DMS 273 treated with DMSO at 0.1 percent for 48 hours (cell line): ENCODE measurements around the gene MINDY3.
A peak's percentile ranks its signal among the peaks of the same experiment; 100 is the strongest.
"Not testable (repeated sequence)": the region's sequence is repeated elsewhere in the genome, so short reads cannot be mapped to it uniquely, and the experiment has no call there.

Source experiments
- DNase-seq: peaks from one replicate; lab custom pipeline; 2025; lab: John Stamatoyannopoulos, UW

Gene MINDY3

DNA sequence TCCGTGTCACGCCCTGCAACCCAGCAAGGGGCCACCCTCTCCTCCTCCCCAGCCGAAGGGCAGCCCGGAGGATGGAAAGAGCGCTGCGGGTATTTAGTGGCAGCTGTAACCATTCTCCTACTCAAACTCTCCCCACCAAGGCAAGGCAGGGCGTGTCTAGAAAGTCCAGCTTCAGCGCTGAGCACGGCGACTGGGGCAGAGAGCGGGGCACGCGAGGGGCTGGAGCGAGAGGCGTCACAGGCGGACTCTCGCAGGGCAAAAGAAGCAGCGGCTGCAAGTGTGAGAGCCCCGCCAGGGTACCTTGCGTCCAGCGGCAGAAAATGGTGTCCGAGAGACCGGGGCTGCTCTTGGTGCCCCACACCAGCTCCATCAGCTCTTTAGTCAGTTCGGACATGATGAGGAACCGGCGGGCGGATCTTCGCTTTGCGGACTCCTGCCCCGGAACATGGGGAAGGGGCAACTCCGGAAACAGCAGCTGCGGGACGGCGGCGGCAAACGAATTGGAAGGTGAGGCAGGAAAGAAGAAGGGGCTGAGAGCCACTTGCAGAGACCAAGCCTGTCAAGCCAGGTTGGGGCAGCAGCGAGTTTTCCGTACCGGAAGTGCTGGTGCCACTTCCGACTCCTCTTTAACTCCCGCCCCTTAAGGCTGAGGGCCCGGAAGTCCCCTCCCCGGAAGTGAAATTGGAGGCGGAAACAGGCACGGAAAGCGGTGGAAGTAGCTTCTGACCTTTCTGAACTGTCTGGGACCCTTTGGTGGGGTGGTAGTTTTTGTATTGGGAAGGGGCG is at the start of gene MINDY3:
TSS of gene MINDY3 (minus strand) at position 602 of the 786 bp plus-strand sequence. CDS start at position 394, 208 bp downstream.
- peak; percentile 44 for DNase-seq

DNA sequence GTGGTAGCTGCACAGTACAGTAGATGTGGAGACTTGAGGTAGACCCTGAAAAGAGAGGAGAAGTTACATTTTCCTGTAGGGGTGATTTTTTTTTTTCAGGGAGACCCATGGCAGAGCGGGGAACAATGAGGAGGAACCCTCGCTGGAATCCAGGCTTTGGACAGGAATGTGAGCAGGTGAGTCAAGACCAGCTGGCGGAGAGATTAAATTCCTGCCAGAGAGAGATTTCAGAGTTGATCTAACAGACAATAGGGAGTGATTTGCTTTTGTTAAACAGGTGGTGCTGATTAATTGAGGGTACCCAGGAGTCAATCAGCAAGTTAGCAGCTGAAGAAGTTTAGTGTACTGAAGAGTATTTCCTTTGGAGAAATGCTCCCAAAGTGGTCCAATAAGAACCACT is 41.6 kb upstream of the MINDY3 start:
- no peak for DNase-seq

DNA sequence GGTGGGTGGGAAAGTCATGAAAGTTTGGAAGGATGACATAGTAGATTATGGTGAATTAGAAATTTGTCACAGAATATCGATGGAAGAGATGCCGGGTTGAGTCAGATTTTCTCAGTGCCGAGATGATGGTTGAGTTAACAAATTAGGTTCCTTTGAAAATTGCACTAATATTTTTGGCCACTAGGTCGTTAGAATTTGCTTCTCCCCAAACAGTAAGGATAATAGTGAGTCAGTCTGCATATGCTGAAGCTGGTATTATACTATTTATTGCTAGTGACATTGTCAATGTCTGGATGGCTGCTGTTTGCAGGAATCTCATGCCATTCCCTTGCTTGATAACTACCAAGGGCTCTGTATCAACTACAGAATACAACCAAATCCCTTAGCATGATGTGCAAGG is 37.7 kb upstream of the MINDY3 start:
- DNase-seq, result no peak

DNA sequence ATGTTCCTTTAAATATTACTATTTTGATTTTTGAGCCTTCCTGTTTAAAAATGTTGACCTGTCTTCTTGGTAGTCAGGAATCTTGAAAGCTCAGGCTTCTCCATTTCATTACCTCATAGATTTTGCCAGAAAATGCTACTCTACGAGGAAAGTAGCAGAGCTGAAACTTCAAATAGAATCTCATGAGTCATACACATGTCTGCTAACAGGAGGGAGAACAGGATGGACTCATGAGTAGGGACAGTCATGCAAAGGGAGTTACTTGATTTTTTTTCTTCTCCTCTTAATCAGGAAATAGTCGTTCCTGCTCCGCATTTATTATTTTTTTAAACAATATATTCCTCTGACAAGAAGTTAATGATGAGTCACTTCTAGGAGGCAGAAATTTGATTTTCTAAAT is 37.0 kb upstream of the MINDY3 start:
- DNase-seq, result no peak

DNA sequence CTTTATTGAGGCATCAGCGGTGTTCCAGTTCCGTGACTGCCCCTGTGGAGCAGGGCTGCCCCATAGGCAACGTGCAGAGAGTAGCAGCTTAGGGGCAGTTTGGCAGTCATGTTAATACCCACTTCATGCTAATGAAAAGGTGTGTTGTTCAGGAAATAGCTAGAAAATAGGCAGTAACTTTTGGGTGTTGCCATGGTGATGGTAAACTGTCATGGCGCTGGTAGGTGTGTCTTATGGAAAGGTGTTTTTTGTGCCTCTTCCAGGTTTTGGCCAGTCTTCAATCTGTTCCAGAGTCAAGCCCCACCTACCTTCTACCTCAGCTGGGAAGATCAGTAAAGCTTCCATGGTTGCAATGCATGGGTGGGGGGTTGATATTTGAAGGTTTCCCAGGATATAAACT is 36.3 kb upstream of the MINDY3 start:
- no peak for DNase-seq

DNA sequence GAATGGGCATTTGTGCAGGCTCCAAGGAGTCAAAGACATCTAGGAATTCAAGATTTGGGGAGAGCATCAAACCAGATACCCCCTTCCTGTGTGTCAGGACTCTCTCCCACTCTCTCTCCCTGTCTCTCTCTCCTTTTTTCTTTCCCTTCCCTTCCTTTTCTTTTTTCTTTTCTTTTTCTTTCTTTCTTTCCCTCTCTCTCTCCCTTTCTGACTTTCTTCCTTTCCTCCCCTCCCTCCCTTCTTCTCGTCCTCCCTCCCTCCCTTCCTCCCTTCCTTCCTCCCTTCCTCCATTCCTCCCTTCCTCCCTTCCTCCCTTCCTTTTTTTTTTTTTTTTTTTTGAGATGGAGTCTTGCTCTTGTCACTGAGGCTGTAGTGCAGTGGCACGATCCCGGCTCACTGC is 24.1 kb upstream of the MINDY3 start:
- DNase-seq, result no peak

DNA sequence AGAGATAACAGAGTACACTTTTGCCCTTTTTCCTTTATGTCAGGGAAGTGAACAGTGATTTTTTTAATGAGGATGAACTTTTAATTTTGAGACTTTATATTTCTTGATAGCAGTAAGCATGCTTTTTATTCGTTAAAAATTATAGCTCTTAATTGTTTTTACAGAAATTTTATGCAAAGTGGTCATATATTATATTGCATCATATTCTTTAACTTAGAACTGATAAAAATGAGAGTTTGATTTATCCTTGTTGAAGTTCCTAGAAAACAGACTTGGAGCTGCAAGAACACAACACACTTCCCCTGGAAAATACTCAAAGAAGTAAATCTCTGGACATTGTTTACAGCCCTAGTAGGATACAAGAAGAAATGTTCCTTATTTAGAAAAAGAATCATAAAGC is 21.2 kb upstream of the MINDY3 start:
- DNase-seq, result no peak

DNA sequence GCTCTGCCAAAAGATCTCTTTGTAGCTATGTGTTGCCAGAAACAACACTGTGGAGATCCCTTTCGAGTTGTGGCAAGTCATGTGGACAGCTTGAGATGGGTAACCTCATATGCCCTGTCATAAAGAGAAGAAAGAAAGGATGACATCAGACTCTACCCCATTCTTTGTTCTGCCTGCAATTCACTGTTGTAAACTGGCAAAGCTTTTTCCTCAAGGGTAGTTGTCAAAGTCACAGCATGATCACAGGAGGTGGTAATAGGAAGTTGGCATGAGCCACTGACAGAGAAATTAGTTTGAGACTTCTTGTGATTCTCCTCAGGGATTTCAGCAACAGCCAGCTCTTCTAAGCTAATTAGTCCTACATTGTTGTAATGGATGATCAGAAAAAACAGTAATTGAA is 19.4 kb upstream of the MINDY3 start:
- DNase-seq, result no peak

DNA sequence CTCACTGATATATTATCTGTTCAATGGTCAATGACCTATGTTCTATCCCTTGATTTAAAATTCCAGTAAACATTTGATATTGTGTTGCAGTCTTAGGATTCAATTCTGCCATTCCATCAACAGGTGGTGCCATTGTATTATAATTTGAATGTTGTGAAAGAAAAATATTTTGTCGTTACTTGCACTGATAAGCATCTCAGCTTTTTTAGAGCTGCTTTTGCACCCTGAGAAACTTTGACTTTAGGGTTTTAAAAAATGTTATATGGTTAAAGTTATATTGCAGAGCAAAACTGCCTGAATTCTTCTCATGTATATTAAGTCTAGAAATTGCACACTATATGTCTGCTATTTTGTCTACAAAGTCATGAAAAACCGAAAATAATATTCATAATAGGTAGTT is 18.8 kb upstream of the MINDY3 start:
- no peak for DNase-seq

DNA sequence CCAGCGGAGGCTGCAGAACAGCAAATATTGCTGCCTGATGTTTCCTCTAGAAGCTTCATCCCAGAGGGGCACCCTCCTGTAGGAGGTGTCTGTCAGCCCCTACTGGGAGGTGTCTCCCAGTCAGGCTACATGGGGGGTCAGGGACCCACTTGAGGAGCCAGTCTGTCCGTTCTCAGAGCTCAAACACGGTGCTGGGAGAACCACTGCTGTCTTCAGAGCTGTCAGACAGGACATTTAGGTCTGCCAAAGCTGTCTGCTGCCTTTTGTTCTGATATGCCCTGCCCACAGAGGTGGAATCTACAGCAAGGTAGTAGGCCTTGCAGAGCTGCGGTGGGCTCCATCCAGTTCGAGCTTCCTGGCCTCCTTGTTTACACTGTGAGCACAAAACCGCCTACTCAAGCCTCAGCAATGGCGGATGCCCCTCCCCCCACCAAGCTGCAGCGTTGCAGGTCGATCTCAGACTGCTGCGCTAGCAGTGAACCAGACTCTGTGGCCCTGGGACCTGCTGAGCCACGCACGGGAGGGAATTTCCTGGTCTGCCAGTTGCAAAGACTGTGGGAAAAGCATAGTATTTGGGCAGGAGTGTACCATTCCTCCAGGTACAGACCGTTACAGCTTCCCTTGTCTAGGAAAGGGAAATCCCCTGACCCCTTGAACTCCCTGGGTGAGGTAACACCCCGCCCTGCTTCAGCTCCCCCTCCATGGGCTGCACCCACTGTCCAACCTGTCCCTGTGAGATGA is 17.7 kb upstream of the MINDY3 start:
- DNase-seq, result no peak

DNA sequence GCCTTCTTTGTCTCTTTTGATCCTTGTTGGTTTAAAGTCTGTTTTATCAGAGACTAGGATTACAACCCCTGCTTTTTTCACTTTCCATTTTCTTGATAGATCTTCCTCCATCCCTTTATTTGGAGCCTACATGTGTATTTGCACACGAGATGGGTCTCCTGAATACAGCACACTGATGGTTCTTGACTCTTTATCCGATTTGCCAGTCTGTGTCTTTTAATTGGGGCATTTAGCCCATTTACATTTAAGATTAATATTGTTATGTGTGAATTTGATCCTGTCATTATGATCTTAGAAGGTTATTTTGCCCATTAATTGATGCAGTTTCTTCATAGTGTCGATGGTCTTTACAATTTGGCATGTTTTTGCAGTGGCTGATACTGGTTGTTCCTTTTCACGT is 16.0 kb upstream of the MINDY3 start:
- not testable (repeated sequence) for DNase-seq

DNA sequence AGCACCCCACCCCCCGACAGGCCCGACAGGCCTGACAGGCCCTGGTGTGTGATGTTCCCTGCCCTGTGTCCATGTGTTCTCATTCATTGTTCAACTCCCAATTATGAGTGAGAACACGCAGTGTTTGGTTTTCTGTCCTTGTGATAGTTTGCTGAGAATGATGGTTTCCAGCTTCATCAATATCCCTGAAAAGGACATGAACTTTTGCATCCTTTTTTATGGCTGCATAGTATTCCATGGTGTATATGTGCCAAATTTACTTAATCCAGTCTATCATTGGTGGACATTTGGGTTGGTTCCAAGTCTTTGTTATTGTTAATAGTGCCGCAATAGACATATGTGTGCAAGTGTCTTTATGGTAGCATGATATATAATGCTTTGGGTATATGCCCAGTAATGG is 12.3 kb upstream of the MINDY3 start:
- DNase-seq, result not testable (repeated sequence)

DNA sequence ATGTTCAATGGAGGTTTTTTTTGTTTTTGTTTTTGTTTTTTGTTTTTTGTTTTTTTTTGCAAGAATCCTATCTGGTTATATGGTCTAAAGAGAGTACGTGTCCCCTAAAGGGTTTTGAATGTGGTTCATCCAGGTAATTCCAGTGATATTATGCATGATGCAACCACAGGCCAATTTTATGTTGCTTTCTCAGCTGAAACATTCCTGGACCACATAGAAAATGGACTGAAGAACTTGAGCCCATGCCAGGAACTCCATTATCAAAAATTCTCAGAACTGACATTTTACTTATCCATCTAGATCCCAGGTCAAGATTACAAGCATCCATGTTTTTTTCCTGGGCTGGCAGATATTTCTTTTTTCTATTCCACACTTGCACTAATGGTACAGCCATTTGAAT is 11.5 kb upstream of the MINDY3 start:
- DNase-seq, result no peak

DNA sequence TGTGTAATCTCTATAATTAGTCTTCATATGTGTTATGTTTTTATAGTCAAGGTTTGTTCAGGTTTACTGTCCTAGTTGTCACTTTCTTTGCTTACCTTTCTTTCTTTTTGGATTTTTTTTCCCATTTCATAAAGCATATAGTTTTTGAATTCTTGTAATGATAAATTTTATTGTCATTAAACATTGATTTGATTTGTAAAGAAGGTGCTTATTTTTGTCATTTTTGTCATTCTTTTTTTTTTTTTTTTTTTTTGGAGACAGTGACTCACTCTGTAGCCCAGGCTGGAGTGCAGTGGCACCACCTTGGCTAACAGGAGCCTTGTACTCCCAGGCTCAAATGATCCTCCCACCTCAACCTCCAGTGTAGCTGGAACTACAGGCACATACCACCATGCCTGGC is 9.6 kb upstream of the MINDY3 start:
- no peak for DNase-seq

DNA sequence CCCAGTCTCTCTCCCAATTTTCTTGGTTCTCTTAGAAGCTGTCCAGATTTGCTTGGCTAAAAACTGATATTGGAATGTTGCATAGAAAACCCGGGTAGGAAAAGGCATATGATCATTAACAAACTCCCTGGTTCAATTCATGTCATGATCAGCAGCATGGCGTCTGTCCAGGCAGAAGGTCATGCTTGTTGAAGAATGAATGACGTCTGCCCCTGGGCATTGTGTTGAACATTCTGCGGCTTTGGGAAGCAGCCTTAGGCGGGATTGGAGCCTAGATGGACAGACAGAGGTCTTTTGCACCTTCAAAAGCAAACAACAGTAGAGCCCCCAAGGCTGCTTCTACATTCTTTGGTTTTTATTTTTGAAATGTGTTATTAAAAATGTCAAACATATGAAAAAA is 7.7 kb upstream of the MINDY3 start:
- DNase-seq, result no peak

DNA sequence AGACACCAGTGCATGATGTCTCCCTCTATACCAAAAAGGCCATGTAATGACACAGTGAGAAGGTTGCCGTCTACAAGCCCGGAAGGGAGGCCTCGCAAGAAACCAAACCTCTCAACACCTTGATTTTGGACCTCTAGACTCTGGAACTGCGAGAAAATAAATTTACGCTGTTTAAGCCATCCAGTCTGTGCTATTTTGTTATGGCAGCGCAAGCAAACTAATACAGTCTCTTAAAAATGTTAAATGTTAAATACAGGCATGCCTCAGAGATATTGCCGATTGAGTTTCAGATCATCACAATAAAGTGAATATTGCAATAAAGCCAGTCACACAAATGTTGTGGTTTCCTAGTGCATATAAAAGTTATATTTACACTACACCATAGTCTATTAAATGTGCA is 5.0 kb upstream of the MINDY3 start:
- DNase-seq, result no peak

DNA sequence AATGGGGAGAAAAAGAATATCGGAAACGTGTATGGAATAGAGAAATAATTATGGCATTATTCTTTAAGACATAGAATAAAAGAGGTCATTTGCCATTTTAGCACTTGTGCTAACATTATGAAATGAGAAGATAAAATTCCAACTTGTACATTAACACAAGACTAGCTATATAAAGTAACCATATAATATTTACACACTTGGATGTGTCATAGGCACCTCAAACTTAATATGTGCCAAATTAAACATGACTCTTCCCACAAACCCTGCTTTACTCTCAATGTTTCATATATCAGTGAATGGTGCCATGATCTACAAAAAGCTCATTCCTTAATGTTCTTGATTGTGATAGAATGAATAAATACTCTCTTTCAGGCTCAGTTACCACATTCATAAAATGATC is 4.1 kb upstream of the MINDY3 start:
- DNase-seq, result no peak

DNA sequence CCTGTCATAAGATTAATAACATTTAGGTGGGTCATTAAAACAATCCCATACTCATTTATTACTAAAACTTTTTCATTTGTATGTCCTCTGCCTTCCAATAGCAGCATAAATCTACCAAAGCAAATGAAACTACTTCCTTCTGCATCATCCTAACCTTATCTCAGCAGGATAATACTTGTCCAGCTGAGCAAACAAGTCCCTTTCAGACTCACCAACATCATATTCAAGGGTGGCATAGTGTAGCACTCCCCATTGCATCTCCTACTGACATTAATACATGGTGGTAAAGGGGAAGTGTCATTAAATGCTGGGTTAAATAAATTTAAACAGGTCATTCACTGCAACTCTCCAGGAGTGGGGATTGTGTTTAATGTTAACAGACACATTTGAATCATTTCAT is 3.4 kb upstream of the MINDY3 start:
- DNase-seq, result no peak

DNA sequence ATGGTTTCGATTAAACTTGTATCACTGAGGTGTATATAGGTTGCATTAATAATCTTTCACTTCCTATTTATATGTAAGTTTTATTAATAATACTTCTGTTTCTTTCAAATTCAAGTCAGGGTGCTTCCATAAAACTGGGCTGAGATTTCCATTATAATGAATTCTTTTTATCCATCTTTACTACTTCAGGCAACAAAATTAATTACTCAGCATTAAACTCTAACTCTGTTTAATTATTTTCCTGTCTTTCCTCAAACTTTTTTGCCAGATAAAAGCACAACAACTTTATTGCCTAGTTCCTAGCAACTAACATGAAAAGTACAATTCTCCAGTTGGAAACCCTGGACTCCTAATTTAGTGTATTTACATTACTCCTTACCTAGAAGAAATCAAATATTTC is 3.0 kb upstream of the MINDY3 start:
- DNase-seq, result no peak

DNA sequence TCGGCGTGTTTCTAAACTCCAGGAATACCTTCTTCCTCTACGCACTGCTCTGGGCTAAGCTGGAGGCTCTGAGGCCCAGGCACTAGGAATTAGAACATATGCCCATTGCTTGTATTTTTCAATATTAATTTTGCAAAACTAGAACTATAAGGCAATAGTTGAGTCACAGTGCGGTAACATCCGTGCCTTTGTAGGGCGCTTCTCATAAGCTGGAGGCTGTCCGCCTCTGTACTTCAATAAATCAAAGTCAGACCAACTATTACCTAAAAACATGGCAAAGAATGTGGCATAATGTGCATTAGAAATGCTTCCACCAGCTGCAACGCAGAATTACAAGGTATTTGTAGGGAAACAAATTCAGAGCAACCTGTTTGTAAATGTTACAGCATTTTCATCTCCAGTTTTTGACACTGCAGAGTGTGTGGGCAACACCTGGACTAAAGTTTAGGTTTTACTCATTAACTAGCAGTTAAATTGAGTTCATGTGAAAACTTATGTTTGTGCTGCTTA is 440 bp upstream of the MINDY3 start:
- DNase-seq, result no peak

DNA sequence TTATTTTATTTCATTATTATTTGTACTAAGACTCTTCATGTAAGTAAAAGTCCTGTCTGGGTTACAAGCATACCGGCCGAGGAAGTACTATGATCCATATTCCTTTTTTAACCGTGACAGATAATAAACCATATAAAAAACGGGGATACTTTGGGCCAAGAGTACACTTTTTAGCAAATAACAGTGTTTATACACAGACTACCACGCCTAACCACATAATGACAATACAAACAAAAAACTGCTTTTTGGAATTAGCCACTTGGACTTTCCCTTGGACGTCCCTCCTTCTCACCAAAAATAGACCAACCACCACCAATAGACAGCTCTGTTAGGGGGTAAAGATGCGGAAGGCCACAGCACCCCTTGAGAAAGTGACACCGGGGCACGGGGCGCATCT is 800 bp downstream of the MINDY3 start:
- DNase-seq, result no peak

DNA sequence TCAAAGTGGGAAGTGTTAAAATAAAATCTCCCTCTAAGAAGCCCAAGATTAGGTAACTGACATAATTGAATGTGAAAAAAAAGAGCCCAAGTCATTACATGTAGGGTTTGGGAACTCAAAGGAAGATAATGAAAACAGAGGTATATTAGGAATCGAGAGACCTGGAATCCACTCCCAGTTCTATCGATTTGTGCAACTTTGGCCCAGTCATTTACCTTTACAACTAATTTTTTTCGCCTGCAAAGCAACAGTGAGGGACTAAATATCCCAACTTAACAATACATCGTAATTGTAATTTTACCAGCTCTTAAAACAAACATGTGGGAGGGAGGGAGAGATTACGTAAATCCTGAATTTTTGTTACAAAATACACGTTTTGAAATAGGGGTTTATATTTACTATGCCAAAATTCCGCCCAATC is 1.4 kb downstream of the MINDY3 start:
- no peak for DNase-seq

DNA sequence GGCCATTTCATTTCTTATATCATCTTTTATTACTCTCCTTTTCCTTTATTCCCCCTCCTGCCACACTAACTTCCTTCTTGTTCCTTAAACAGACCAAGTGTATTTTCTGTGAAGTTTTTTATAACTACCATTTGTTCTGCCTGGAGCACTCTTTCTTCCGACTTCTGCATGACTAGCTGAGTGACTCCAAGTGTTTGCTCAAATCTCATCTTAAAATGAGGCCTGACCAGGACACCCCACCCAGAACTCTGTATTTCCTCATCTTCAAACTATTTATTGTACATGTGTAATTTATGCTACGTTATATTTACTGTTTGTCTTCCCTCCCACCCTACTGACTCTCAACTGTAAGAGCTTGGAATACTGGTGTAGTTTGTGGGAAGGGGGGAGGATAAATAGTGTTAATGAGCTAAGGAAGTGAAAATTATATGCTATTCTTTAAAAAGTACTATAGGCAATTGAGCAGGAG is 3.2 kb downstream of the MINDY3 start:
- no peak for DNase-seq
